NCI-H82 (cell line): ENCODE data around the gene HINFP.
A peak's percentile ranks its signal among the peaks of the same experiment; 100 is the strongest.

Source experiments
- DNase-seq: peaks from one replicate; lab custom pipeline; 2025; lab: John Stamatoyannopoulos, UW

The HINFP gene, protein sequence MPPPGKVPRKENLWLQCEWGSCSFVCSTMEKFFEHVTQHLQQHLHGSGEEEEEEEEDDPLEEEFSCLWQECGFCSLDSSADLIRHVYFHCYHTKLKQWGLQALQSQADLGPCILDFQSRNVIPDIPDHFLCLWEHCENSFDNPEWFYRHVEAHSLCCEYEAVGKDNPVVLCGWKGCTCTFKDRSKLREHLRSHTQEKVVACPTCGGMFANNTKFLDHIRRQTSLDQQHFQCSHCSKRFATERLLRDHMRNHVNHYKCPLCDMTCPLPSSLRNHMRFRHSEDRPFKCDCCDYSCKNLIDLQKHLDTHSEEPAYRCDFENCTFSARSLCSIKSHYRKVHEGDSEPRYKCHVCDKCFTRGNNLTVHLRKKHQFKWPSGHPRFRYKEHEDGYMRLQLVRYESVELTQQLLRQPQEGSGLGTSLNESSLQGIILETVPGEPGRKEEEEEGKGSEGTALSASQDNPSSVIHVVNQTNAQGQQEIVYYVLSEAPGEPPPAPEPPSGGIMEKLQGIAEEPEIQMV

GRCh38 chr11:119121008-119121810 is at the start of gene HINFP:
TSS of gene HINFP (plus strand) at chr11:119121580. CDS start at chr11:119126945, 5,365 bp downstream.
- DNase-seq: peak; percentile 99

DNA sequence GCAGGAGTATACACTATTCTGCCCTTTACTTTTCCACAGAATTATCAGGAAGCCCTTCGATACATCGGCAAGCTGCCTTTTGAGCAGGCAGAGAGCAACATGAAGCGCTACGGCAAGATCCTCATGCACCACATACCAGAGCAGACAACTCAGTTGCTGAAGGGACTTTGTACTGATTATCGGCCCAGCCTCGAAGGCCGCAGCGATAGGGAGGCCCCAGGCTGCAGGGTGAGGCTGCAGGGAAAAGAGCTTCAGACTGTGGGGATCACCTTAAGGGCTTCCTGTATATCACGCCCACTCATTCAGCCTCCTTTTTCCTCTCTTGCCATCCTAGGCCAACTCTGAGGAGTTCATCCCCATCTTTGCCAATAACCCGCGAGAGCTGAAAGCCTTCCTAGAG is 43.5 kb upstream of the HINFP start:
- no peak for DNase-seq

DNA sequence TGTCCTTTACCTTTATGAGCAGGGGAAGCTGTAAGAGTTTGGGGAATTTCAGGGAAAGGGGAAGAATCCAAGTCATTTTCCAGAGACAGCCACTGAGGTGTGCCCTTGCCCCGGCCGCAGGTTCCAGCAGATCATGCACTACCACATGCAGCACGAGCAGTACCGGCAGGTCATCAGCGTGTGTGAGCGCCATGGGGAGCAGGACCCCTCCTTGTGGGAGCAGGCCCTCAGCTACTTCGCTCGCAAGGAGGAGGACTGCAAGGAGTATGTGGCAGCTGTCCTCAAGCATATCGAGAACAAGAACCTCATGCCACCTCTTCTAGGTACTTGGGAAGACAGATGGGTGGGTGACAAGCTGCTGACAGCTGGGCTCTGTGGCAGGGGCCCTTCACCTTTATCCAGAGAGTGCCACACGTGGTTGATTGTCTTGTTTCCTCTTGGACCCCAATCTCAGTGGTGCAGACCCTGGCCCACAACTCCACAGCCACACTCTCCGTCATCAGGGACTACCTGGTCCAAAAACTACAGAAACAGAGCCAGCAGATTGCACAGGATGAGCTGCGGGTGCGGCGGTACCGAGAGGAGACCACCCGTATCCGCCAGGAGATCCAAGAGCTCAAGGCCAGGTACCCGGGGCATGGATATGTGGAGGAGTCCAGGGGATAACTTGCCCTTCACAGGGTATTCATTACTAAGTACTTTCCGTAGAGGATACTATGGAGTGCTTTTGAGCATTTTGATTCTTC is 42.5 kb upstream of the HINFP start:
- DNase-seq: no peak

GRCh38 chr11:119081682-119082260 is 39.6 kb upstream of the HINFP start:
- DNase-seq: no peak

DNA sequence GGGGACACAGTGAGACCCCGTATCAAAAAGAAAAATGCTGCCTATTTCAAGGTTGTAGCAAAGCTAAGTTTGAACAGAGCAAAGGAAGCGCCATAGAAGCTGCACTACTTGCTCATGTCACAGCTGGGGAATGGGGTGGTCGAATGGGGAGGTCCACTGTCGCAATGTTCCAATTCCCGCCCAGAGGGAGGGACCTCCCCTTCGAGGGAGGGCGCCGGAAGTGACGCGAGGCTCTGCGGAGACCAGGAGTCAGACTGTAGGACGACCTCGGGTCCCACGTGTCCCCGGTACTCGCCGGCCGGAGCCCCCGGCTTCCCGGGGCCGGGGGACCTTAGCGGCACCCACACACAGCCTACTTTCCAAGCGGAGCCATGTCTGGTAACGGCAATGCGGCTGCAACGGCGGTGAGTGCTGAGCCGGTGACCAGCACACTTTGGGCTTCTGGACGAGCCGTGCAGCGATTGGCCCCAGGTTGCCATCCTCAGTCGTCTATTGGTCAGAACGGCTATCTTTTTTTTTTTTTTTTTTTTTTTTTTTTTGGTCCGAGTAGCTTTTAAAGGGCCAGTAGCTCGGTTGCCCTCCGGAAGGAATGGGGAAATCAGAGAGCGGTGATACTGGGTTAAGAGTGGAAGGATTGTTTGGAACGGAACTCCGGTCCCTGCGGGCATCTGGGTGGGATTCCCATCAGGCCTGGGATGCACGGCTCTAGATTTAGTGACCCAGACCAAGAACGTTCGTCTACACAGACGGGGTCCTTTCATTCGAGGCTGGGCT is 36.5 kb upstream of the HINFP start, which contains the start of gene HMBS:
TSS of gene HMBS (plus strand) at position 219 of the 774 bp plus-strand sequence. CDS start at position 372, 153 bp downstream.
- DNase-seq: peak; percentile 95

DNA sequence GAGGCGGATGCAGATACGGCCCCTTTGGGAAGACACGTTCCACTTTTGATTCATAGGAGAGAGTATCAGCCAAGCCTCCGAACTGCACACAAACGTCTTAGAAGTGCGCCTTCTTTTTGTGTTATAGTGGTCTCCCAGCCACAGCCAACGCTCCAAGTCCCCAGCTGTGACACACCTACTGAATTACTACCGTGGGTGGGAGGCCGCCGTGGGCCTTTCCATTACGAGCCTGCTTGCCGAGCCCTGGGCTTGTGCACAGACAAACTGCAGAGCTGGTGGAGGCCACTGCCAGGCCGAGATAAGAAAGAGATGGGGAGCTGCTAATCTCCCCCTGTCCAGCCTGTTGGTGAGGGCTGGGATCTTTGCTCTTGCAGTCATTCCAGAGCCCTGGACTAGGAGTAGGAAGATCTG is 35.9 kb upstream of the HINFP start:
- DNase-seq: no peak

- no peak for DNase-seq
Measured at GRCh38 chr11:119087123-119087522, 34.3 kb upstream of the HINFP start.

DNA sequence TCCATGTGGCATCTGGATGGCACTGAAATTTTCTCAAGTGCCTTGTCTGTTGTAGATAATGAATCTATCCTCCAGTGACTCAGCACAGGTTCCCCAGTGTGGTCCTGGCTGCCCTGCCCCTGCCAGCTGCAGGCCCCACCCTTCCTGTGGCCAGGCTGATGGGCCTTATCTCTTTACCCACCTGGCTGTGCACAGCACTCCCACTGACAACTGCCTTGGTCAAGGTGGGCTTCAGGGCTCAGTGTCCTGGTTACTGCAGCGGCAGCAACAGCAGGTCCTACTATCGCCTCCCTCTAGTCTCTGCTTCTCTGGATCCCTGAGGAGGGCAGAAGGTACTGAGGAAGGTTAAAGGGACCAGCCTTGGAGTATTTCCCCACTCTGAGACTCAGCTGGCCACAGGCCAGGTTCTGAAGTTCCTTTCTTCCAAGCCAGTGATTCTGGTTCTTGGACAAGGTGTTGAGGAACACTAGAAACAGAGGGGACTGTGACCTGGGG is 33.6 kb upstream of the HINFP start:
- no peak for DNase-seq

DNA sequence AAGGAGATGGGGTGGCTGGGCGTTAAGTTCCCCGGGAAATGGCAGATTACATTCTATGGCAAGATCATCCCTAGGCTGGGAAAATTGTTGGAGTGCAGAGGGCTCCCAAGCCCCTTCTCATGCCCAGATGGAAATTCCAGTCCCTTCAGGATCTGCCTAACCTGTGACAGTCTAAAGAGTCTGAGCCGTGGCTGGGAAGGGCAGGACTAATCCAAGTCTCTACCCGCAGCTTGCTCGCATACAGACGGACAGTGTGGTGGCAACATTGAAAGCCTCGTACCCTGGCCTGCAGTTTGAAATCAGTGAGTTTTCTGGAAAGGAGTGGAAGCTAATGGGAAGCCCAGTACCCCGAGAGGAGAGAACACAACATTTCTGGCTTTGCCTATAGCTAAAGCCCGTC is 33.0 kb upstream of the HINFP start:
- DNase-seq: no peak

- DNase-seq: peak; percentile 63
Measured at GRCh38 chr11:119089319-119089718, 32.1 kb upstream of the HINFP start.

GRCh38 chr11:119091178-119091577 is 30.2 kb upstream of the HINFP start:
- DNase-seq: peak; percentile 39

- DNase-seq: peak; percentile 50
Measured at GRCh38 chr11:119091966-119092879, 29.2 kb upstream of the HINFP start.

- peak; percentile 34 for DNase-seq
Measured at GRCh38 chr11:119092880-119093842, 28.2 kb upstream of the HINFP start.

DNA sequence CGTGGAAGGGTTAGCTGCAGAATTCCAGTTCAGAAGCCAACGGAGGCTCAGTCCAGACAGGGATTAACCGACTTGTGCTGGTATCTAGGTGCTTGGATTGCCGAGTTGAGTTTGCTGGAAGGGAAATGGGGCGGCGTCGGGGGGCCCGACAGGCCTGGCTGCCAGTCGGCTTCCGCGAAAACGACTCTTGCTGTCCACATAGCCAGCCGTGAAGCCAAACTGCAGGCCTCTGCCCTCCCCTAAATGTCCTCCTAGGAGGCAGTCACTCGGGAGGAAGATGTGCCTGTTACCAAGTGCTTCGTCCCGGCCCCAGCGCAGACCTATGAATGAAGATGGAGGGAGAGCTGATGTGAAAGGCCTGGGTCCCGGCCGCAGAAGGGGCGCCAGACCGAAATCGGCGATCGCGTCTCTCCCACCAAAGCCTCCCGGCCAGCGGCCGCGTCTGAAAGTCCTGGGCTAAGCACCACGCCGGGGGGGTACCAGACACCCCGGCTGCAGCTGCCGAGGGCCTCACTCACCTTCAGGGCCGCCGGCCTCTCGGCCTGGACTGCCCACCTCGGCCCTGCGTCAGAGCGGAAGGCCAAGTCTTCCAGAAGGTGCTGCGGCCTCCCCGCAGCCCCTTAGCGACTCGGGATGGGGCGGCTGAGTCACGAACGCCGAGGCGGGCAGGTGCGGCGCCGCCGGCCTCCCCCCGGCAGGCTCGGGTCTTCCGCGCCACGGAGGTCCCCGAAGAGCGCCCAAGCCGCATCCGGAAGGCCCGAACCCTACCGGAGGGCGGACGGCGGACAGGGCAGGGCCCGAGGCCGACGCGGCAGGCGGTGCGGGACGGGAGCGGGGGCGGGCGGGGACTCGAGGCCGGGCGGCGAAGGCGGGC is 27.2 kb upstream of the HINFP start:
- peak; percentile 59 for DNase-seq

GRCh38 chr11:119094816-119095065 is 26.6 kb upstream of the HINFP start:
- peak; percentile 69 for DNase-seq

GRCh38 chr11:119095066-119095880 is 26.1 kb upstream of the HINFP start:
- DNase-seq: peak; percentile 99

GRCh38 chr11:119099711-119100110 is 21.7 kb upstream of the HINFP start:
- DNase-seq: no peak
